Mesendoderm (in vitro differentiated cells): ENCODE results near the gene KCNQ5.

Experiments
- DNase-seq: peaks from one replicate; pipeline ENCODE4 v3.0.0; 2013
- H2AK5ac ChIP-seq: 2 replicates; pipeline ENCODE4 v1.6.1; 2013; ENCODE audit warnings: low read length, inconsistent platforms
- H2BK120ac ChIP-seq: 2 replicates; pipeline ENCODE4 v1.6.1; 2013; ENCODE audit warnings: low read depth, mild to moderate bottlenecking, low read length, moderate library complexity, mixed read lengths
- H2BK15ac ChIP-seq: replicated peaks from 2 replicates; pipeline ENCODE4 v1.6.1; 2013; ENCODE audit warnings: low read depth, mild to moderate bottlenecking, moderate library complexity
- H2BK5ac ChIP-seq: 2 replicates; pipeline ENCODE4 v1.6.1; 2013; ENCODE audit warnings: low read length, inconsistent platforms
- H3K18ac ChIP-seq: 2 replicates; pipeline ENCODE4 v1.6.1; 2013; ENCODE audit warnings: mild to moderate bottlenecking, low read length, mixed read lengths
- H3K23ac ChIP-seq: one replicate; pipeline ENCODE4 v1.6.1; 2013; ENCODE audit warnings: low read length
- H3K27ac ChIP-seq: 2 replicates; pipeline ENCODE4 v1.5.1; 2013; ENCODE audit warnings: low read depth, mild to moderate bottlenecking, inconsistent platforms, low read length, moderate library complexity
- H3K27me3 ChIP-seq: 2 replicates; pipeline ENCODE4 v1.6.1; 2013; ENCODE audit warnings: low read length, control low read depth, mild to moderate bottlenecking, inconsistent platforms; ENCODE audit not compliant: insufficient read depth, poor library complexity
- H3K36me3 ChIP-seq: 2 replicates; pipeline ENCODE4 v1.6.1; 2013; ENCODE audit warnings: low read length, inconsistent platforms; ENCODE audit not compliant: control insufficient read depth, insufficient read depth
- H3K4ac ChIP-seq: one replicate; pipeline ENCODE4 v1.6.1; 2013; ENCODE audit warnings: low read depth, mild to moderate bottlenecking, low read length, moderate library complexity
- H3K4me1 ChIP-seq: 2 replicates; pipeline ENCODE4 v1.6.1; 2013; ENCODE audit warnings: low read depth, low read length, inconsistent platforms; ENCODE audit not compliant: control insufficient read depth
- H3K4me2 ChIP-seq: 2 replicates; pipeline ENCODE4 v1.6.1; 2013; ENCODE audit warnings: low read length
- H3K4me3 ChIP-seq: 2 replicates; pipeline ENCODE4 v1.5.1; 2013; ENCODE audit warnings: mild to moderate bottlenecking, low read length
- H3K56ac ChIP-seq: one replicate; pipeline ENCODE4 v1.6.1; 2013; ENCODE audit warnings: low read length
- H3K79me1 ChIP-seq: 2 replicates; pipeline ENCODE4 v1.6.1; 2013; ENCODE audit warnings: low read length, inconsistent platforms
- H3K79me2 ChIP-seq: 2 replicates; pipeline ENCODE4 v1.6.1; 2013; ENCODE audit warnings: mild to moderate bottlenecking, low read length; ENCODE audit not compliant: control insufficient read depth, insufficient read depth
- H3K9ac ChIP-seq: 2 replicates; pipeline ENCODE4 v1.6.1; 2013; ENCODE audit warnings: low read length, inconsistent platforms
- H4K5ac ChIP-seq: one replicate; pipeline ENCODE4 v1.6.1; 2013; ENCODE audit warnings: low read length
- H4K8ac ChIP-seq: one replicate; pipeline ENCODE4 v1.6.1; 2013; ENCODE audit warnings: low read depth, mild to moderate bottlenecking, control low read depth, low read length, moderate library complexity
- WGBS: extraction: QIAGEN DNeasy Blood & Tissue Kit; methylation state at CpG from one replicate; pipeline ENCODE4 v1.1.7; 2013; ENCODE audit warnings: low lambda C conversion rate, missing lambda C conversion rate; ENCODE audit not compliant: insufficient coverage; ENCODE audit errors: extremely low coverage; 5-methylcytosine and 5-hydroxymethylcytosine counted together

The KCNQ5 gene

GRCh38 chr6:73062837-73063236, 441.0 kb downstream of the KCNQ5 start:
- H2AK5ac ChIP-seq, result no peak overlapping the region
- no CpG with 5 or more reads among the region's 2 CpGs for WGBS
- H2BK5ac ChIP-seq, result no peak overlapping the region
- H3K4me3 ChIP-seq, result no peak overlapping the region
- no peak overlapping the region for H3K18ac ChIP-seq
- no peaks in the 10 kb centered on the region for H3K36me3 ChIP-seq
- no peaks in the 10 kb centered on the region for H3K79me1 ChIP-seq
- no peaks in the 10 kb centered on the region for H3K79me2 ChIP-seq
- no peak overlapping the region for H2BK15ac ChIP-seq
- no peak overlapping the region for H4K8ac ChIP-seq
- H2BK120ac ChIP-seq, result no peak overlapping the region
- no peaks in the 10 kb centered on the region for H3K4me1 ChIP-seq
- no peak overlapping the region for H3K9ac ChIP-seq
- H3K27ac ChIP-seq, result no peak overlapping the region
- no peak overlapping the region for H3K4me2 ChIP-seq
- no peak for DNase-seq
- no peak overlapping the region for H4K5ac ChIP-seq
- no peak overlapping the region for H3K56ac ChIP-seq
- H3K4ac ChIP-seq, result no peak overlapping the region
- H3K27me3 ChIP-seq, result no peaks in the 10 kb centered on the region
- H3K23ac ChIP-seq, result no peak overlapping the region

GRCh38 chr6:73064266-73064665, 442.4 kb downstream of the KCNQ5 start:
- H3K9ac ChIP-seq, result no peak overlapping the region
- H3K27me3 ChIP-seq, result no peaks in the 10 kb centered on the region
- H3K18ac ChIP-seq, result no peak overlapping the region
- H4K5ac ChIP-seq, result no peak overlapping the region
- H3K4ac ChIP-seq, result no peak overlapping the region
- no peaks in the 10 kb centered on the region for H3K79me1 ChIP-seq
- no peak overlapping the region for H2BK5ac ChIP-seq
- H3K56ac ChIP-seq, result no peak overlapping the region
- H3K4me1 ChIP-seq, result no peaks in the 10 kb centered on the region
- H2BK15ac ChIP-seq, result no peak overlapping the region
- no peak overlapping the region for H2AK5ac ChIP-seq
- H3K36me3 ChIP-seq, result no peaks in the 10 kb centered on the region
- no peak overlapping the region for H2BK120ac ChIP-seq
- WGBS, result no CpG with 5 or more reads among the region's 1 CpG
- no peak for DNase-seq
- no peaks in the 10 kb centered on the region for H3K79me2 ChIP-seq
- no peak overlapping the region for H3K27ac ChIP-seq
- no peak overlapping the region for H3K23ac ChIP-seq
- no peak overlapping the region for H3K4me3 ChIP-seq
- no peak overlapping the region for H3K4me2 ChIP-seq
- H4K8ac ChIP-seq, result no peak overlapping the region

GRCh38 chr6:73073238-73073637, 451.4 kb downstream of the KCNQ5 start:
- H4K8ac ChIP-seq, result no peak overlapping the region
- H3K79me2 ChIP-seq, result no peaks in the 10 kb centered on the region
- no peak overlapping the region for H3K4me3 ChIP-seq
- H3K56ac ChIP-seq, result no peak overlapping the region
- H3K4me2 ChIP-seq, result no peak overlapping the region
- no peaks in the 10 kb centered on the region for H3K79me1 ChIP-seq
- H3K18ac ChIP-seq, result no peak overlapping the region
- H3K27me3 ChIP-seq, result no peaks in the 10 kb centered on the region
- H3K4me1 ChIP-seq, result no peaks in the 10 kb centered on the region
- DNase-seq, result peak; percentile 20
- H3K23ac ChIP-seq, result no peak overlapping the region
- H2AK5ac ChIP-seq, result no peak overlapping the region
- H4K5ac ChIP-seq, result no peak overlapping the region
- no peak overlapping the region for H2BK15ac ChIP-seq
- H3K4ac ChIP-seq, result no peak overlapping the region
- no peaks in the 10 kb centered on the region for H3K36me3 ChIP-seq
- no CpG with 5 or more reads among the region's 2 CpGs for WGBS
- H2BK120ac ChIP-seq, result no peak overlapping the region
- H3K9ac ChIP-seq, result no peak overlapping the region
- no peak overlapping the region for H3K27ac ChIP-seq
- H2BK5ac ChIP-seq, result no peak overlapping the region

GRCh38 chr6:73074175-73074574, 452.3 kb downstream of the KCNQ5 start:
- no peaks in the 10 kb centered on the region for H3K4me1 ChIP-seq
- no peaks in the 10 kb centered on the region for H3K36me3 ChIP-seq
- H3K4ac ChIP-seq, result no peak overlapping the region
- no peak overlapping the region for H3K4me3 ChIP-seq
- H3K9ac ChIP-seq, result no peak overlapping the region
- H3K79me2 ChIP-seq, result no peaks in the 10 kb centered on the region
- H3K27ac ChIP-seq, result no peak overlapping the region
- H3K4me2 ChIP-seq, result no peak overlapping the region
- no peaks in the 10 kb centered on the region for H3K27me3 ChIP-seq
- no peaks in the 10 kb centered on the region for H3K79me1 ChIP-seq
- H4K5ac ChIP-seq, result no peak overlapping the region
- H2BK5ac ChIP-seq, result no peak overlapping the region
- no peak overlapping the region for H3K23ac ChIP-seq
- no peak overlapping the region for H2AK5ac ChIP-seq
- no peak overlapping the region for H3K18ac ChIP-seq
- no peak overlapping the region for H4K8ac ChIP-seq
- WGBS, result no CpG with 5 or more reads among the region's 1 CpG
- H2BK120ac ChIP-seq, result no peak overlapping the region
- no peak overlapping the region for H3K56ac ChIP-seq
- no peak overlapping the region for H2BK15ac ChIP-seq
- DNase-seq, result no peak

- no peak overlapping the region for H3K4me2 ChIP-seq
- H4K8ac ChIP-seq, result no peak overlapping the region
- H3K56ac ChIP-seq, result no peak overlapping the region
- no peak overlapping the region for H3K9ac ChIP-seq
- no peaks in the 10 kb centered on the region for H3K36me3 ChIP-seq
- no peak overlapping the region for H2AK5ac ChIP-seq
- H3K27ac ChIP-seq, result no peak overlapping the region
- H3K4ac ChIP-seq, result no peak overlapping the region
- no peak overlapping the region for H3K18ac ChIP-seq
- H2BK120ac ChIP-seq, result no peak overlapping the region
- H3K79me1 ChIP-seq, result no peaks in the 10 kb centered on the region
- H2BK15ac ChIP-seq, result no peak overlapping the region
- no peaks in the 10 kb centered on the region for H3K79me2 ChIP-seq
- H2BK5ac ChIP-seq, result no peak overlapping the region
- H3K27me3 ChIP-seq, result no peaks in the 10 kb centered on the region
- no peak overlapping the region for H4K5ac ChIP-seq
- no peak for DNase-seq
- H3K4me1 ChIP-seq, result no peaks in the 10 kb centered on the region
- H3K23ac ChIP-seq, result no peak overlapping the region
- no peak overlapping the region for H3K4me3 ChIP-seq
These were observed 454.5 kb downstream of the KCNQ5 start for GRCh38 chr6:73076211-73076954.

GRCh38 chr6:73078333-73078862, 456.5 kb downstream of the KCNQ5 start:
- H3K18ac ChIP-seq, result no peak overlapping the region

More at GRCh38 chr6:73078333-73078862, 456.5 kb downstream of the KCNQ5 start:
- H3K36me3 ChIP-seq, result no peaks in the 10 kb centered on the region
- no peak overlapping the region for H2BK120ac ChIP-seq
- H2BK5ac ChIP-seq, result no peak overlapping the region
- no peaks in the 10 kb centered on the region for H3K79me2 ChIP-seq
- H3K4me2 ChIP-seq, result no peak overlapping the region
- no peak overlapping the region for H3K9ac ChIP-seq
- H2AK5ac ChIP-seq, result no peak overlapping the region
- no peak overlapping the region for H3K4ac ChIP-seq
- H3K79me1 ChIP-seq, result no peaks in the 10 kb centered on the region
- no peak overlapping the region for H4K8ac ChIP-seq
- H2BK15ac ChIP-seq, result no peak overlapping the region
- H3K27me3 ChIP-seq, result no peaks in the 10 kb centered on the region
- no peak overlapping the region for H3K4me3 ChIP-seq
- DNase-seq, result no peak
- no peak overlapping the region for H3K56ac ChIP-seq
- no peaks in the 10 kb centered on the region for H3K4me1 ChIP-seq
- no peak overlapping the region for H4K5ac ChIP-seq
- no peak overlapping the region for H3K23ac ChIP-seq
- H3K27ac ChIP-seq, result no peak overlapping the region
- no CpG with 5 or more reads among the region's 1 CpG for whole genome bisulfite sequencing
